Nephron progenitor cell (in vitro differentiated cells): ENCODE data around the gene PDGFC.

ENCODE experiments used
- DNase-seq: peaks from one replicate; pipeline ENCODE4 v3.0.0; 2021
- H3K27ac Mint-ChIP-seq: 2 replicates; pipeline ENCODE4 v1.8.0; 2021; ENCODE audit warnings: mild to moderate bottlenecking, moderate library complexity, mixed read lengths
- H3K27me3 Mint-ChIP-seq: 2 replicates; pipeline ENCODE4 v1.8.0; 2021; ENCODE audit warnings: mild to moderate bottlenecking, low read depth, mixed read lengths; ENCODE audit not compliant: poor library complexity
- H3K36me3 Mint-ChIP-seq: 2 replicates; pipeline ENCODE4 v1.8.0; 2021; ENCODE audit warnings: low read depth, mixed read lengths
- H3K4me1 Mint-ChIP-seq: 2 replicates; pipeline ENCODE4 v1.8.0; 2021; ENCODE audit warnings: mixed read lengths
- H3K4me3 Mint-ChIP-seq: 2 replicates; pipeline ENCODE4 v1.8.0; 2021; ENCODE audit warnings: mild to moderate bottlenecking, moderate library complexity, mixed read lengths
- H3K9me3 Mint-ChIP-seq: 2 replicates; pipeline ENCODE4 v1.8.0; 2021; ENCODE audit warnings: mild to moderate bottlenecking, moderate library complexity, mixed read lengths
- TF ChIP-seq, protein P1 (sequence below): fragments of 200-600 bp; sonication (generic); IDR thresholded peaks from 2 replicates; pipeline ENCODE4 v1.5.0; 2021; ENCODE audit warnings: antibody characterized with exemption

The PDGFC gene

DNA sequence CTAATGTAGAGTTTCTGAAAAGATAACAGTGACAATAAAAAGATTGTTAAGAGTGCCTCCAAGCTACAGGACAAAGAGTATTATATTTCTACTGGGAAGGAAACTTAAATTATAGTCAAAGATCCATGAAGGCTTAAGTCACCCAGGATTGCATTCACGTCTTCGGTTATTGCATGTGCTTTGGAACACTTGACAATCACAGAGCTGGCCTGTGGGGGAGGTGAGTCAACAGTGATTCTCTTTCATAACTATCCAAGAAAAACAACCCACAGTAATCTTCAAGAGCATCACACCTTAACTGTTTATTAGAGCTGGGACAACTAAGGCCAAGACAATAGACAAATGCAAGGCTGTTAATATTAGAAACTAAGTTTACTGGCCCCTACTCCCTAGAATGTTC, 40.3 kb downstream of the PDGFC start:
- H3K27me3 Mint-ChIP-seq, result no peaks in the 10 kb centered on the region
- H3K27ac Mint-ChIP-seq, result peak overlapping the region; percentile 95
- no peak for DNase-seq
- TF ChIP-seq, protein P1, sequence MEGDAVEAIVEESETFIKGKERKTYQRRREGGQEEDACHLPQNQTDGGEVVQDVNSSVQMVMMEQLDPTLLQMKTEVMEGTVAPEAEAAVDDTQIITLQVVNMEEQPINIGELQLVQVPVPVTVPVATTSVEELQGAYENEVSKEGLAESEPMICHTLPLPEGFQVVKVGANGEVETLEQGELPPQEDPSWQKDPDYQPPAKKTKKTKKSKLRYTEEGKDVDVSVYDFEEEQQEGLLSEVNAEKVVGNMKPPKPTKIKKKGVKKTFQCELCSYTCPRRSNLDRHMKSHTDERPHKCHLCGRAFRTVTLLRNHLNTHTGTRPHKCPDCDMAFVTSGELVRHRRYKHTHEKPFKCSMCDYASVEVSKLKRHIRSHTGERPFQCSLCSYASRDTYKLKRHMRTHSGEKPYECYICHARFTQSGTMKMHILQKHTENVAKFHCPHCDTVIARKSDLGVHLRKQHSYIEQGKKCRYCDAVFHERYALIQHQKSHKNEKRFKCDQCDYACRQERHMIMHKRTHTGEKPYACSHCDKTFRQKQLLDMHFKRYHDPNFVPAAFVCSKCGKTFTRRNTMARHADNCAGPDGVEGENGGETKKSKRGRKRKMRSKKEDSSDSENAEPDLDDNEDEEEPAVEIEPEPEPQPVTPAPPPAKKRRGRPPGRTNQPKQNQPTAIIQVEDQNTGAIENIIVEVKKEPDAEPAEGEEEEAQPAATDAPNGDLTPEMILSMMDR, result no peak
- peaks cover 26% of the 10 kb centered on the region for H3K4me1 Mint-ChIP-seq
- H3K36me3 Mint-ChIP-seq, result peaks cover 50% of the 10 kb centered on the region
- H3K9me3 Mint-ChIP-seq, result peaks cover 46% of the 10 kb centered on the region
- no peak overlapping the region for H3K4me3 Mint-ChIP-seq

DNA sequence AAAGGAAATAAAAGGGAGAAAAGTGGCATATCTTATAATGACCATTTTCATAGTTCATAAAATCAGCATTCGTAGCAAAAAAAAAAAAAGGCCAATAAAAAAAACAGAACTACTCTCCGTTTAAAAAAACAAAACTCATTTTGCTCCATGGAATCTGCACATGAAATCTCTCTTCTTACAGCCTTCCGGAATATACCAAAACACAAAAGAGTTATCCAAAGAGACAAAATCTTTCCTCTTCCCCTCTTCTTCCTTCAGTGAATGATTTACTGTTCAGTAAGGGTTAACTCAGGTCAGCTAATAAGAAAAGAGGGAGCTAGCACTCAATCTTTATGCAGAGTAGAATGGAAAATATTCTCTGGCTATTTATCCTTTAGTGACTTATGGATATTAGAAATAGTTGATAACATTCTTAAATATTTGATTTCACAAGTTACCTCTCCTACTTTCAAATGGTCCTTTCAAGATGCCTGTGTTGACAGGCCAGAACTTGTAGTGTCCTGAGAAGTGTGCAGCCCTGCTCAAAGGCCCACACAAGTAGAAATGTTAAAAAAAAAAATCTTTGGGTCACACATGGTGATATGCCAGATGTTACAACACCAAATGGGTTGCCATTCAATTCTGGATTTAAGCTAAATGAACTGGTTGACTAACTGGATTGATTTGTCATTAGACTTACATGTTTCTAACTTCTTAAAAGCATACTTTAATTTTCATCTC, 42.1 kb downstream of the PDGFC start:
- TF ChIP-seq, protein P1, result no peak
- H3K27me3 Mint-ChIP-seq, result no peaks in the 10 kb centered on the region

DNA sequence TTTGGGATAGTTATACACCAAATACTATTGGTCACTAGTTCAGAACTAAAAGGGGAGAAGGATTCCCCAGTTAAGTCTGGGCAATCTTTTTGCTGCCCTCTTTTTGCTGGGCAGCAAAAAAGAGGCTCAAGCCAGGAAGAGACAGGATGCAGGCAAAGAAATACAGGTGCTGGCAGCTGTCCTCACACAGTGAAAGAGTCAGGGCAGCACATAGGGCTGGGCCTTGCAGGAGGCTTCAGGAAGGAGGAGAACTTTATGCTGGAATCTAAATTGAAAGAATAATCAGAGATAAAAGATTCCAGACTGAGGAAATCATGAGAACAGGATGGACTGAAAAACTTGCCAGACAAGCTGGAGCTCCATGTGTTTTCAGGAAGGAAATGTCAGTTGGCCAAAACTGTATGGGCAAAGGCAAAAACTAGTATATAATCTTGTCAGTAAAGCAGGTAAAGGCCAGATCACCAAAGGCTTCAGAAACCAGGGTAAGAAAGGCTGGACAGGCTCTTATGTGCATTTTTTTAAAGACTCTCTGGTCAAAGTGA, 46.8 kb downstream of the PDGFC start:
- DNase-seq, result no peak
- Mint-ChIP-seq H3K36me3 (peaks cover 55% of the 10 kb centered on the region), H3K9me3 (peaks cover 33% of the 10 kb centered on the region), H3K27ac (peak overlapping the region; percentile 14), H3K27me3 (no peaks in the 10 kb centered on the region), H3K4me3 (no peak overlapping the region), H3K4me1 (peaks cover 14% of the 10 kb centered on the region)
- TF ChIP-seq, protein P1, result no peak

More for the DNA sequence above, 42.1 kb downstream of the PDGFC start:
- no peak overlapping the region for H3K4me3 Mint-ChIP-seq
- no peak for DNase-seq
- no peak overlapping the region for H3K27ac Mint-ChIP-seq
- peaks cover 54% of the 10 kb centered on the region for H3K36me3 Mint-ChIP-seq
- peaks cover 26% of the 10 kb centered on the region for H3K4me1 Mint-ChIP-seq
- H3K9me3 Mint-ChIP-seq, result peaks cover 47% of the 10 kb centered on the region

DNA sequence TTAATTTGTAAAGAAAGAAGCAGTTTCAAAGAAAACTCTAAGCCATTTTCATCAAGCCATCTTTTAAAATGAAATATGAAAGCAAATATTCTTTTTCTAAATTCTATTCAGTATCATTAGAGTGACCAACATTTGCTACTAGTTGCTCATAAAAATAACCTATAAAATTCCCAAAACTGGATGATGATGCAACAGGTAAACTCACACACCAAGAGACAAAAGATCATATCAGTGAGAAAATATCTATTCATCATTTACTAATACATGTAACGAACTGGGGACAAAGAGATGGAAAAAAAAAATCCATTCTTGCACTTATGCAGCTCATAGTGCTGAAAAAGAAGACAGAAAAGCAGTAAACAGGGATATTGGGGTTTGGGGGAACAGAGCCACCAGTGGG, 48.1 kb downstream of the PDGFC start:
- TF ChIP-seq, protein P1, result no peak
- peaks cover 5% of the 10 kb centered on the region for H3K4me1 Mint-ChIP-seq
- no peak overlapping the region for H3K4me3 Mint-ChIP-seq
- H3K27me3 Mint-ChIP-seq, result no peaks in the 10 kb centered on the region
- peaks cover 28% of the 10 kb centered on the region for H3K9me3 Mint-ChIP-seq
- DNase-seq, result no peak
- H3K27ac Mint-ChIP-seq, result no peak overlapping the region
- H3K36me3 Mint-ChIP-seq, result peaks cover 49% of the 10 kb centered on the region

DNA sequence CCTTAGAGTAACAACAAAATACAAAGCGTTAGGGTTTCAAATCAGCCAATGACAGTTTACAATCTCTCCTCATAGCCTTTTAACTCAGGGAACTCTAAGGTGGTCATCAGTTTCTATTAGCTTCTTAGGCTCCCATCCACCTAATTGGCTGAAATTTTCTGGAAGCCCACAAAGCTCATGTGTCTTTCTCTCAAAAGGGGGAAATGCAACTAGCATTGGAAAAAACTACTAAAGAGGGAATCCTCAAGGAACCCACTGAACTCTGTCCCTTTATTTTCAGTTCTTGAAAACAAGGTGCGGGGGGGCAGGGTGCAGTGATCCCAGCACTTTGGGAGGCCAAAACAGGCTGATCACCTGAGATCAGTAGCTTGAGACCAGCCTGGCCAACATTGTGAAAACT, 56.4 kb downstream of the PDGFC start:
- DNase-seq, result no peak
- no peak overlapping the region for H3K27ac Mint-ChIP-seq
- H3K4me1 Mint-ChIP-seq, result peaks cover 6% of the 10 kb centered on the region
- peaks cover 18% of the 10 kb centered on the region for H3K36me3 Mint-ChIP-seq
- H3K27me3 Mint-ChIP-seq, result no peaks in the 10 kb centered on the region
- TF ChIP-seq, protein P1, result no peak
- peaks cover 19% of the 10 kb centered on the region for H3K9me3 Mint-ChIP-seq
- H3K4me3 Mint-ChIP-seq, result no peak overlapping the region

DNA sequence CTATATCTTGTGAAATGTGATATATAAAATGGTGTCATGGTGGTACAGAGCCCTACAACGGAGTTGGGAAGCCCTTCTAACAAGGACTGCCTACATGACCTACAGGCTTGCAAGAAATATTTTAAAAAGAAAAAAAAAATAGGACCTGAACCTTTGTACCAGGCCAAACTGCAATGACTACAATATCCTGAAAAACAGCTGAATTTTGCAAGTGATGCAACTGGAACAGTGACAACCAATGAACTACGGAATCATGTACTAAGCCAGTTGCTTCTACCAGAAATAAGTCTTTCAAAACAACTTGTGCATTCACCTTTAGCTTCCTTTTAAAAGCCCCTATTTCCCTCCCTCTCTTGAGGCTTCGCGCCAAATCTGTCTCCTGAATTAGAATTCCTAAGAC, 58.4 kb downstream of the PDGFC start:
- Mint-ChIP-seq H3K4me1 (peaks cover 6% of the 10 kb centered on the region), H3K36me3 (peaks cover 13% of the 10 kb centered on the region), H3K4me3 (no peak overlapping the region), H3K27ac (no peak overlapping the region), H3K9me3 (peaks cover 19% of the 10 kb centered on the region), H3K27me3 (no peaks in the 10 kb centered on the region)
- DNase-seq, result no peak
- TF ChIP-seq, protein P1, result no peak
